GM21723 (cell line): ENCODE results near the gene YY1.
"Not testable (repeated sequence)": the region's sequence is repeated elsewhere in the genome, so short reads cannot be mapped to it uniquely, and the experiment has no call there.

Experiments used
- ATAC-seq: cut with Tn5 transposase; IDR thresholded peaks from one replicate; pipeline ENCODE4 v1.9.1; 2021; ENCODE audit warnings: mild to moderate bottlenecking, moderate library complexity; ENCODE audit not compliant: unreplicated experiment

The YY1 gene

DNA sequence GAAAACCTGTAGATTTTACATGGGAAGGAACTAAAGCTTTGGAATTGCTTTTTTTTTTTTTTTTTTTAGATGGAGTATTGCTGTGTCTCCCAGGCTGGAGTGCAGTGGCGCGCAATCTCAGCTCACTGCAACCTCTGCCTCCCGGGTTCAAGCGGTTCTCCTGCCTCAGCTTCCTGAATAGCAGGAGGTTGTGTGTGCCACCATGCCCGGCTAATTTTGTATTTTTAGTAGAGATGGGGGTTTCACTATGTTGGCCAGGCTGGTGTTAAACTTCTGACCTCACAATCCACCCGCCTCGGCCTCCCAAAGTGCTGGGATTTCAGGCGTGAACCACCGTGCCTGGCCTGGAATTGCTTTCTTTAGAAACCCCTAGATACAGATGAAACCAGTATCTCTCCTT is 44.5 kb downstream of the YY1 start:
- not testable (repeated sequence) for ATAC-seq

DNA sequence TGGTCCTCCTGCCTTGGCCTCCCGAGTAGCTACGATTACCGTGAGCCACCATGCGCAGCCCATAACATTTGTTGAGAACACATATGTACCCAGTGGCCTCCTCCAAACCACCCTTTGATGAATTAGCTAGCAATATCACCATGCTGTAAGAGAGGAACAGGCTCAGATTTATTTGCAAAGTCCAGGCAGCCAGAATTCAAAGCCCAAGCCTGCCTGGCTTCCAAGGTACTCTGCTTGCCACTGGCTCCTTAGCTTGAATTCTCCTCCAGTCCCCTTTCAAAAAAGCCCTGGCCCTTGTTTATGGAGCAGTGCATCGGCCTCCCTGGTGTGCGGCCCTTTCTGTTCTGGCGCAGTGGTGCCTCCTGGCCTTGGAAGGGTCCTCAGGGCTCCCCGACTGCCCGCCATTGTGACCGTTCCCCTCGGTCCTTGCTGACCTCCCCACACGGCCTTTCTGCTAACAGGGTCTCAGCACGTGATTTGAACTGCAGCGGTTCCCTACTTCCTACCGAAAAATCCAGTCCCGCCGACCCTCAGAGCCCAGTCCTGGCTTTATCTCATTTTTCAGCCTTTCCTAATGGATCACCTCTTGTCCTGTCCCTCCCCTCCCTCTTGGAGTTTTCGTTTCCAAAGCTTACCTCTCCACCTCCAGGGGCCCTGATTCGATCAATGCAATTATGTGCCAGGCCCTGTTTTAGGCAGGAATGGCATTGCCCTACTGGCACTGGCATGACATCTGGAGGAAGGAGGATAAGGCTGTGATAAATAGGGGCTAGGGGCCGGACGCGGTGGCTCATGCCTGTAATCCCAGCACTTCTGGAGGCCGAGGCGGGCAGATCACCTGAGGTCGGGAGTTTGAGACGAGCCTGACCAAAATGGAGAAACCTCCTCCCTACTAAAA is 45.3 kb downstream of the YY1 start:
- ATAC-seq, result no peak

DNA sequence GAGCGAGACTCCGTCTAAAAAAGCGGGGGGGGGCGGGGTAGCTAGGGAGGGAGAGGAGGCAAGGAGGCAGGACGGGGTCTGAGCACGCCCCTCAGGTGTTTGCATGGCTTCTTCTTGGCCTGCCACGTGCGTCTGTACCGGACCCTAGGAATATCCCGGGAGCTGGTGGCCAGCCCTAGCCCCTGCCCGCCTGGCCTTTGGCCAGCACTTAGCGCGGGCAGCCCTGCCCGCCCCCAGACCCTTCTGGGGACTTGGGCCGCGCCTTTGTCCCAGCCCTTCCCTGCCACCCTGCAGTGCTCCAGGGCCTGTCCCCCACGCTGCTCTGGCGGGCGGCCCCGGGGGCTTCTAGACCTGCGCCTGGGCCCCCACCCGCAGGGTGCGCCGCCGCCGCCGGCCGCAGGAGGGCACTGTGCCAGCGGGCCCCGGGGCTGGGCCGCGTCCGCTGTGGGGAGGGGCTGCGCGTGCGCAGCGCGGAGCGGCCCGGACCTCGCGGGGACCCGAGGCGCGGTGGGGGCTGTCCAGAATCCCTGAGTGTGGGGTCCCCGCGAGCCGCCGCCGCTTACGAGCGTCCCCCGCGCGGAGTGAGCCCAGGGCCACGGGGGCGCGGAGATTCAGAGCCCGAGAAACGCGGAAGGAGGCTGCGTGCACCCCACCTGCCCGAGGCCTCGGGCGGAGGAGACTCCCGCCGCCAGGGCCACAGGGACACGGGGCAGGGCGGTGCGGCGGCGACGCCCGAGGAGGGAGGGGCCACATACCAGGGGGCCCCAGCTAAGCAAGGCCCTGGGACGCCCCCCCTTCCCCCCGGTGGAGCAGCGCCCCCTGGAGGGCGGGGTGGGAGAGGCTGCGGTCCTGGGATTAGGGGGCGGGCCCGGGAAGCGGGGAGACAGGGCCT is 46.3 kb downstream of the YY1 start:
- ATAC-seq, result peak; percentile 91

DNA sequence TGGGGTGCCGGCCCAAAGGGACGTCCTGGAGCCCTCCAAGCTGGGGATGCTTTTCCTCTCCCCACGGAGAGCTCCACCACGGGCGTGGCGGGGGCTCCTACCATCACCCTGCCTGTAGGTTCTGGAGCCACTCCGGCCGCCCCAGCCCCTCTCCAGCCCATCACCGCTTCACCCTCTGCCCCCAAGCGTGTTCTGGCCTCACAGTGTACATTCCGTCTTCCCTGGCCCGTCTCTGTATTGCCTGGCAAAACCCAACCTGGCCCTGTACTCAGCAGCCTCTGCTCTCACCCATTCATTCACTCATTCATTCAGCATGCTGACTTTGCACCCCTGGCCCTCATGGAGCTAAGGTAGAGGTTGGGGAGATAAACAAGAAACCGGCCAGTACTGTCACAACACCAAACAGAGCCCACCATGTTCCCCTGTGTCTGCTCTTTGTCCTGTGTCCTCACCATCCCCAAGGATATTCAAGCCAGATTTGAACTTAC is 47.0 kb downstream of the YY1 start:
- no peak for ATAC-seq

DNA sequence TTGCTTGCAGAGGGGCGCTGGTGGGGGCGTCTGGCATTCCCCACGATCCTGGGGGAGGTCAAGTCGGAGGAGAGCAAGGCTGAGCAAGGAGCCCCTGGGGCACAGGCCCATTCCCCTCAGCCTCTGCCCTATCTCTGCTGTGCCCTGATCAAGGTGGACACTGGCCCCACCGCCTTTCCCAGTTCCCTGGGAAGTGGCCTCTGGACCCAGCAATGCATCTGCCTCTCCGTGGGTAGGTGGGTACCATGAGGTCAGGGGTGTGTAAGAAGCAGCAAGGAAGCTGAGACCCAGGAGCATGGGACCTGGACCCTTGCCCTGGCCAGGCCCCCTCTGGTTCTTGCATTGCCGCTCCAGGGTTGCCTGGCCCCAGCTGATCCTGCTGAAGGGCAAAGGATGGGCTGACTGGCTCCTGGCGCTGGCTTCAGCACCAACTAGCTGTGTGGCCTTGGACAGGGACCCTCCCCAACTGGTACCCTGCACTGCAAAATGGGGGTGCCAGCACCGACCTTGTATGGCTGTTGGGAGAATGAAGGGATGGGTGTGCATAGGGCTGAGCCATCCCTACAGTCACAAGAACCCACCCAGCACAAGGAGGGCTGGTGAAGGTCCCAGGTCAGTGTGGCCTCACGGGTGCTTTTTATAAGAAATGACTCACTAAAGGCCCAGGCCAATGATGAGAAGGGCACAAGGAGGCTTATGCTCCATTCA is 47.7 kb downstream of the YY1 start:
- ATAC-seq, result no peak

GRCh38 chr14:100287202-100287997 is 48.5 kb downstream of the YY1 start:
- no peak for ATAC-seq

DNA sequence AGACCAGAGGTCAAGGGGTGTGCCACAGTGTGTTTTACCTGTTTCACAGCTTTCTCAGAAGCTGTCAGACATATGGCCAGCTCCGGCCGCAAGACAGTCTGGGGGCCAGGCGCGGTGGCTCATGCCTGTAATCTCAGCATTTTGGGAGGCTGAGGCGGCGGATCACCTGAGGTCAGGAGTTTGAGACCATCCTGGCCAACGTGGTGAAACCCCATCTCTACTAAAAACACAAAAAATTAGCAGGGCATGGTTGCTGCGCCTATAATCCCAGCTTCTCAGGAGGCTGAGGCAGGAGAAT is 49.0 kb downstream of the YY1 start:
- ATAC-seq, result not testable (repeated sequence)

- ATAC-seq, result no peak
These were observed 49.6 kb downstream of the YY1 start for GRCh38 chr14:100288382-100289185.

DNA sequence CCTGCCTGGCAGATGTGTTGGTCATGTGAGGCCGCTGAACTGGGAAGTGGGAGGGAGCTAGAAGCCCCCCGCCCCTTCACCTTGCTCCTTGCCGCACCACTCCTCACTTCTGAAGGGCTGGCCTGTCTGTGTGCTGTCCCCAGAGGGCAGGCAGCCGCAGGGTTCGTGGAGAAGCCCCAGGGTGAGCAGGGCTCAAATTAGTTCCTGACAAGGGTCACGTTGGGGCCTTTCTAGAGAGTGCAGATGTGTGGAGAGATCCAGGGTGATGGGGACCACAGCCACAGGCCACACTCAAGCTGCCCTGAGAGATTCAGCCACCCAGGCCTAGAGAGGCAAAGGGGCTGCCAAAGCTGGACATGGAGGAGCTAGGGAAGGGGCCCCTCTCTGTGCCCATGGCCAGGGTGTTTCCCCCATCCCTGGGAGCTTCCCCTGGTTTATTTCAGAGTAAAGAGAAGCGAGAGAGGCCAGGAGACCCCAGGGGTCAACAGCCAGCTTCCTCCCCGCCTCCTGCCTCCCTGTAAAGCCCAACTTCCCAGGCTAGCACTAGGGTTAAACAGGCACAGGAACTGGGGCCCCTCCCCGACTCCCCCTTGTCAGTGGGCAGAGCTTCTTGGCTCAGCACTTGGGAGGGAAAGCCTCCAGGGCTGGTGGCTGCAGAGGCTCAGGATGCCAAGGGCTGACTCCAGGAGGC is 51.1 kb downstream of the YY1 start:
- ATAC-seq, result no peak

DNA sequence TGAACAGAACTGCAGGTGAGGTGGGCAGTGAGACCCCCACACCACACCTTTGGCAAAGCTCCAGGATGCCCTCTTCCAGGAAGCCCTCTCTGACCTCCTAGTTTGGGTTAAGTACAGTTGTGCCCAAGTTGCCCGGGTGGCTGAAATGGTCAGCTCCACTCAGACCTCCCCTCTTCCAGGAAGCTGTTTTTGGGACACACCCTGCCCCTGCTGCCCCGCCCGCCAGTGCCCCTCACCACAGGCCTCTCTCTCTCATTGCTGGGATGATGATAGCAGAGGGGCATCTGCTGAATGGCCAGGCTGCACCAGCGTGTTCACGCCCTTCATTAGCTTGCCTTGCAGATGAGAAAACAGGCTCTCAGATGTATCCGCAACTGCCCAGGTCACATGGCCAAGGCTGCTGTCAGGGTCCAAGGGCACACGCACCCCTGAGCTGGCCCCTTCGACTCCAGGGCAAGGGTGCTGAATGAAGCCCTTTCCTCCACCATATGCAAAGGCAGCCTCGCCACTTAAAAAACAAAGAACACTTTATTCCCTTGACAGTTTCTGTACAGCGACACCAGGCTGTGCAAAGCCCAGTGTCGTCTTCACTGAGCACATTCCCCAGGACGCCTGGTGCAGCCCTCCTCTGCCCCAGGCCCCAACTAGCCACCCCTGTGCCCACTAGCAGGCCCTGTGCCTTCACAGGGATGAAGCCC is 51.8 kb downstream of the YY1 start:
- no peak for ATAC-seq

GRCh38 chr14:100291305-100292075 is 52.5 kb downstream of the YY1 start:
- no peak for ATAC-seq

DNA sequence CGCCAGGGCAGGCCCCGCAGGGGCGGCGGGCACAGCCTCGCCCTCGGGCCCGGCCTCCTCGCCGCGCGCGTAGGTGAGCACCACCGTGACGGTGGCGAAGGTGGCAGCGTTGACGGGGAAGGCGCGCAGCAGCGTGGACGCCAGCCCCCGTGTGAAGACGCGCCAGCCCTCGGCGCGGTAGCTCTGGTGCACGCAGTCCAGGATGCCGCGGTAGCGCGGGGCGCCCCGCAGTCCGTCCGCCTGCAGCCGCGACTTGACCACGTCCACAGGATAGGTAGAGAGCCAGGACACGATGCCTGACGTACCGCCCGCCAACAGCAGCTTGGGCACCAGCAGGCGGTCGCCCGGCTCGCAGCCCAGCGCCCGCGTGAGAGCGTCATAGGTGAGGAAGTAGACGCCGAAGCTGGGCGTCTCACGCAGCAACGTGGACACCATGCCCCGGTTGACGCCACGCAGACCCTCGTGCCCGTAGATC is 53.4 kb downstream of the YY1 start:
- ATAC-seq, result no peak

DNA sequence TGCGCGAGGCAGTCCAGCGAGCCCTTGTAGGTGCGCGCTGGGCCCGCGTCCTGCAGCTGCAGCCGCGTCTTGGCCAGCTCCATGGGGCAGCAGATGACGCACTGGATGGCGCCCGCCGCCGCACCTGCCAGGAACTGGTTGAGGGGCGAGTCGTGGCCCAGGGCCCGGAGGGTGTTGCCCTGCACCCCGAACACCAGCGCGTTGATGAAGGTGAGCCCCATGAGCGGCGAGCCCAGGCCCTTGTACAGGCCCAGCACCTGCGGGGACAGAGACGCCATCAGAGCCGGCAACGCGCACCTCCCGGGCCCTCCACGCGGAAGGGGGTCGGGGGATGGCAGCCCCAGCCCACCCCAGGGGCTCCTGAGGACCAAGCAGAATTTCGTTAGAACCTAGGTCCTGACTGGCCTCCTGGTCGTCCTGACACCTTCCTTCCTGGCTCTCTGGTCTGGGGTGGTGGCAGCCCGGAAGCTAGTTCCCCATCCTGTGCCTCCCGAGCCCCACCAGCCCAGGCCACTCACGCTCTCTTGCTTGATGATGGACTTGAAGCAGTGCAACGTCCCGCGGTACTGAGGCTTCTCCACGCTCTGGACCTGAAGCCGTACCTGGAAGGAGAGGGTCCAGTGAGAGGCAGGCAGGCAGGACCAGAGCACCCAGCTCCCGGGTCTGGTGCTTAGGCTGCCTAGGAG is 54.0 kb downstream of the YY1 start:
- no peak for ATAC-seq

DNA sequence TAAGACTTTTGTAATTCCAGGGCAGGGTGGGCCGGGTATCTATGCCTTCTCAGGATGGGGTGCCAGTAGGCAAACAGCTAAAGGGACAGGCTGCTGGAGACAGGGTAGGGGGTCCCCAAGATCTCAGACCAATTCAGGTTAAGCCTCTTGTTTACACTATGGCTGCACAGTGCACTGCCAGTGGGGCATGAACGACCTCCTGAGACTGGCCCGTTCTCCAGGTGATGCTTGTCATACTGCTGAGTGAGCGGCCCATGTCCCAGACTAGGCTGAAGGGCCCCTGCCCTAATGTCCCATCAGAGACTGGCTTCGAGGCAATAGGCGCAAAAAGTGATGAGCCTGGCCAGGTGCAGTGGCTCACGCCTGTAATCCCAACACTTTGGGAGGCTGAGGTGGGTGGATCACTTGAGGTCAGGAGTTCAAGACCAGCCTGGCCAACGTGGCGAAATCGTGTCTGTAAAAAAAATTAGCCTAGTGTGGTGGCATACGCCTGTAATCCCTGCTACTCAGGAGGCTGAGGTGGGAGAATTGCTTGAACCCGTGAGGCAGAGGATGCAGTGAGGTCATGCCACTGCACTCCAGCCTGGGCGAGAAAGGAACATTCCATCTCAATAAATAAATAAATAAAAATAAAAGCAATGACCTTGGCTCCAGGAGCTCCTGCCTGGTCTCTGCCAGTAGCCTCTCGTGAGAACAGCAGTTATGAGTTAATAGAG is 54.7 kb downstream of the YY1 start:
- no peak for ATAC-seq

DNA sequence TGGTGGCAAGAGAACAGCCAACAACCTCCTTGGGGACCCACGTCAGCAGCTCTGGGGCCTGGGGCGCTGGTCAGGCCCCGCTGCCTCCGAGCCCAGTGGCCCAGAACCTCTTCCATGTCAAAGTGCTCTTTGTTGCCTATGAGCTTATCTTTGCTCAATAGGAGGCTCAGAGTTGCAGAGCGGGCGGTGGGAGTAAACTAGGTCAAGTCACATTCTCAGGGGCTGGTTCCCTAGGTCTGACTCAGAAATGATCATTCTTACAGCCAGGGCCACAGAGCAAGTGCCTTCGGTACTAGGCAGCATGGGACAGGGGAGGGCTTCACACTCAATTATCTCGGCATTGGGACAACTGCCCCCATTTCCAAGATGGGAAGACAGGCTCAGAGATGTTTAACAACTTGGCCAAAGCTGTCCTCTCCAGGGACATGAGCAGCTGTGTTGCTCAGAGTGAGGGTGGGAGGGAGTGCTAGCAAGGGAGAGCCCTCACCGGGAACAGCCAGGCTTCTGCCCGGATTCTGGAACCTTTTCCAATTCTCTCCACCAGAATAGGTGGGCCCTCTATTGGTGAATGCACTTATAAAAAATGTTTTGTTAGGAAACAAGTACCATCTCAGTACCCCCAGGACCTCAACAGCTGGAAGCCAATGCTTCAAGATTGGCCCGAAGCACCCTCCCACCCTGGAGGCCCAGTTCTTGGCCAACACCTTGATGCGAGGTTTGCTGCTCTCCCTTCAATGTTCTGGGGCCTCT is 55.4 kb downstream of the YY1 start:
- no peak for ATAC-seq

- no peak for ATAC-seq
These were observed 56.0 kb downstream of the YY1 start for GRCh38 chr14:100294963-100295330.
